OCI-LY1 (cell line): ENCODE data around the gene AK6.

Experiments used
- H2AFZ ChIP-seq: fragments of 200-600 bp; sonication (generic), shearing (Covaris generic); 2 replicates; pipeline ENCODE4 v1.6.0; 2014; ENCODE audit warnings: antibody characterized with exemption, mild to moderate bottlenecking, low read length
- H3F3A ChIP-seq: fragments of 200-600 bp; sonication (generic), shearing (Covaris generic); 2 replicates; pipeline ENCODE4 v1.6.0; 2014; ENCODE audit warnings: mild to moderate bottlenecking, antibody characterized with exemption, low read length, moderate library complexity; ENCODE audit not compliant: insufficient read depth
- H3K27ac ChIP-seq: fragments of 200-600 bp; sonication (generic); 2 replicates; pipeline ENCODE4 v1.5.1; 2014; ENCODE audit warnings: low read length, mixed run types, mild to moderate bottlenecking, low read depth; ENCODE audit not compliant: poor library complexity, severe bottlenecking
- H3K27me3 ChIP-seq: fragments of 200-600 bp; sonication (generic); 2 replicates; pipeline ENCODE4 v1.6.0; 2014; ENCODE audit warnings: antibody characterized with exemption, mild to moderate bottlenecking, low read length, moderate library complexity; ENCODE audit not compliant: insufficient read depth
- H3K36me3 ChIP-seq: fragments of 200-600 bp; sonication (generic); 2 replicates; pipeline ENCODE4 v1.6.1; 2014; ENCODE audit warnings: mild to moderate bottlenecking, antibody characterized with exemption, low read length, moderate library complexity, mixed read lengths; ENCODE audit not compliant: insufficient read depth
- H3K4me1 ChIP-seq: fragments of 200-600 bp; sonication (generic); 2 replicates; pipeline ENCODE4 v1.5.1; 2014; ENCODE audit warnings: mild to moderate bottlenecking, low read length, moderate library complexity; ENCODE audit not compliant: insufficient read depth, severe bottlenecking
- H3K4me2 ChIP-seq: fragments of 200-600 bp; sonication (generic), shearing (Covaris generic); 2 replicates; pipeline ENCODE4 v1.6.1; 2014; ENCODE audit warnings: low read length
- H3K4me3 ChIP-seq: fragments of 200-600 bp; sonication (generic); 2 replicates; pipeline ENCODE4 v1.5.1; 2014; ENCODE audit warnings: low read length, low read depth, mild to moderate bottlenecking, mixed read lengths; ENCODE audit not compliant: poor library complexity, severe bottlenecking
- H3K79me2 ChIP-seq: fragments of 200-600 bp; shearing (Covaris generic); 2 replicates; pipeline ENCODE4 v1.6.1; 2016; ENCODE audit warnings: mixed run types, low read length, mixed read lengths; ENCODE audit not compliant: insufficient read depth
- H3K9ac ChIP-seq: fragments of 200-600 bp; sonication (generic), shearing (Covaris generic); 2 replicates; pipeline ENCODE4 v1.6.1; 2014; ENCODE audit warnings: mild to moderate bottlenecking, low read length, mixed read lengths
- H3K9me2 ChIP-seq: fragments of 200-600 bp; sonication (generic), shearing (Covaris generic); 2 replicates; pipeline ENCODE4 v1.6.1; 2014; ENCODE audit warnings: low read depth, mild to moderate bottlenecking, low read length, mixed read lengths
- H3K9me3 ChIP-seq: fragments of 200-600 bp; shearing (Covaris generic); 2 replicates; pipeline ENCODE4 v1.6.1; 2014; ENCODE audit warnings: low read length, mixed read lengths
- H4K20me1 ChIP-seq: fragments of 200-600 bp; sonication (generic), shearing (Covaris generic); 2 replicates; pipeline ENCODE4 v1.6.0; 2016; ENCODE audit warnings: mild to moderate bottlenecking, low read length; ENCODE audit not compliant: insufficient read depth
- EZH2 ChIP-seq: fragments of 200-600 bp; sonication (generic), shearing (Covaris generic); IDR thresholded peaks from 2 replicates; pipeline ENCODE4 v1.8.0; 2017; ENCODE audit warnings: borderline replicate concordance, mixed run types, mild to moderate bottlenecking, antibody characterized with exemption, low read length, moderate library complexity, mixed read lengths
- TF ChIP-seq, protein P1 (sequence below): fragments of 200-600 bp; sonication (generic), shearing (Covaris generic); IDR thresholded peaks from 2 replicates; pipeline ENCODE4 v1.5.1; 2017; ENCODE audit warnings: mild to moderate bottlenecking, antibody characterized with exemption, low read length, moderate library complexity, mixed read lengths

AK6 gene

DNA sequence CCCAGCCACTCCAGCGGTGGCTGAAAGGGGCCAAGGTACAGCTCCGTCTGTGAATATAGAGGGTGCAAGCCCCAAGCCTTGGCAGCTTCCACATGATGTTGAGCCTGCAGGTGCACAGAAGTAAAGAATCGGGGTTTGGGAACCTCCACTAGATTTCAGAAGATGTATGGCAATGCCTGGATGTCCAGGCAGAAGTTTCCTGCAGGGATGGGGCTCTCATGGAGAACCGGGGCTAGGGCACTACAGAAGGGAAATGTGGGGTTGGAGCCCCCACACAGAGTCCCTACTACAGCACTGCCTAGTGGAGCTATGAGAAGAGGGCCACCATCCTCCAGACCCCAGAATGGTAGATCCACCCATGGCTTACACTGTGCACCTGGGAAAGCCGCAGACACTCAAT lies 59.9 kb downstream of the AK6 start:
- no peaks in the 10 kb centered on the region for H3K79me2 ChIP-seq
- no peak overlapping the region for H3K4me2 ChIP-seq
- H3K27me3 ChIP-seq: no peaks in the 10 kb centered on the region
- no peak overlapping the region for H3K4me3 ChIP-seq
- no peaks in the 10 kb centered on the region for H3F3A ChIP-seq
- H3K4me1 ChIP-seq: no peaks in the 10 kb centered on the region
- TF ChIP-seq, protein P1, sequence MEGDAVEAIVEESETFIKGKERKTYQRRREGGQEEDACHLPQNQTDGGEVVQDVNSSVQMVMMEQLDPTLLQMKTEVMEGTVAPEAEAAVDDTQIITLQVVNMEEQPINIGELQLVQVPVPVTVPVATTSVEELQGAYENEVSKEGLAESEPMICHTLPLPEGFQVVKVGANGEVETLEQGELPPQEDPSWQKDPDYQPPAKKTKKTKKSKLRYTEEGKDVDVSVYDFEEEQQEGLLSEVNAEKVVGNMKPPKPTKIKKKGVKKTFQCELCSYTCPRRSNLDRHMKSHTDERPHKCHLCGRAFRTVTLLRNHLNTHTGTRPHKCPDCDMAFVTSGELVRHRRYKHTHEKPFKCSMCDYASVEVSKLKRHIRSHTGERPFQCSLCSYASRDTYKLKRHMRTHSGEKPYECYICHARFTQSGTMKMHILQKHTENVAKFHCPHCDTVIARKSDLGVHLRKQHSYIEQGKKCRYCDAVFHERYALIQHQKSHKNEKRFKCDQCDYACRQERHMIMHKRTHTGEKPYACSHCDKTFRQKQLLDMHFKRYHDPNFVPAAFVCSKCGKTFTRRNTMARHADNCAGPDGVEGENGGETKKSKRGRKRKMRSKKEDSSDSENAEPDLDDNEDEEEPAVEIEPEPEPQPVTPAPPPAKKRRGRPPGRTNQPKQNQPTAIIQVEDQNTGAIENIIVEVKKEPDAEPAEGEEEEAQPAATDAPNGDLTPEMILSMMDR: no peak
- TF ChIP-seq EZH2: no peak
- no peak overlapping the region for H3K9ac ChIP-seq
- H3K27ac ChIP-seq: no peak overlapping the region
- no peaks in the 10 kb centered on the region for H4K20me1 ChIP-seq
- H2AFZ ChIP-seq: no peak overlapping the region
- peaks cover 77% of the 10 kb centered on the region for H3K36me3 ChIP-seq
- peaks cover 7% of the 10 kb centered on the region for H3K9me3 ChIP-seq
- no peaks in the 10 kb centered on the region for H3K9me2 ChIP-seq

DNA sequence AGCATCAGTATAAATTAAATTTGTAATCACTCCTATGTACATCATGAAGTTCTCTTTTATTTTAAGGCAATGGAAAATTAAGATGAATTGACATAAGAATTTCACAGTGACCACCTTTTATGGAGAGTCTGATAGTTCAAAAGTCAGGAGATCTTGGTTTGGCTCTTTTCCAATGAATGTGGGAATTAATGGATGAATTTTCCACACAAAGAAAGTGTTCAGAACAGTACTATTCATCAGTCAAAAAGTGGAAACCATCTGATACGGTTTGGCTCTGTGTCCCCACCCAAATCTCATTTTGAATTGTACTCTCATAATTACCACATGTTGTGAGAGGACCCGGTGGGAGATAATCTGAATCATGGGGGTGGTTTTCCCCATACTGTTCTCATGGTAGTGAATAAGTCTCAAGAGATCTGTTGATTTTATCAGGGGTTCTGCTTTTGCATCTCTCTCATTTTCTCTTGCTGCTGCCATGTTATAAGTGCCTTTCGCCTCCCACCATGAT lies 61.2 kb downstream of the AK6 start:
- H3K9ac ChIP-seq: no peak overlapping the region
- no peak overlapping the region for H3K4me3 ChIP-seq
- H3K4me2 ChIP-seq: no peak overlapping the region
- H3K9me2 ChIP-seq: no peaks in the 10 kb centered on the region
- no peaks in the 10 kb centered on the region for H3K4me1 ChIP-seq
- no peaks in the 10 kb centered on the region for H3K27me3 ChIP-seq
- no peak overlapping the region for H3K27ac ChIP-seq
- no peak overlapping the region for H2AFZ ChIP-seq
- TF ChIP-seq, protein P1: no peak
- no peak for TF ChIP-seq EZH2
- peaks cover 65% of the 10 kb centered on the region for H3K36me3 ChIP-seq
- peaks cover 7% of the 10 kb centered on the region for H3K9me3 ChIP-seq
- no peaks in the 10 kb centered on the region for H4K20me1 ChIP-seq
- no peaks in the 10 kb centered on the region for H3F3A ChIP-seq
- no peaks in the 10 kb centered on the region for H3K79me2 ChIP-seq

DNA sequence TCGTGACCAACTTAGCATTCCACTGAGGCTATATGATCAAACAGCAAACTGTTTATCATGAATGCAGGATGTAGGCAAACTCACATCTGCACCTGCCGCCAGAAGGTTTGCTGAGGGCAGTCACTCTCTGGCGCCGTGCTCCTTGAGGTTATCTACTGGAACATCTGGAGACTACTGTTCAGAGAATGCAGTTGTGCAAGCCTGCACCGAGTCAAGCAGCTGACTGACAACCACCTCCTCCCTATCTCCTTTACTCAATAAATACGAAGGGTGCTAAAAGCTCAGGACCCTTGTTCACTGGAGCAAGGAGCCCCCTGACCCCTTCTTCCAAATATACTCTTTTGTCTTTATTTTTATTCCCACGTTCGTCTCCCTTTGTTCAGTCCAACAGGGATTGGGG lies 63.8 kb downstream of the AK6 start:
- no peaks in the 10 kb centered on the region for H3K27me3 ChIP-seq
- H3K4me1 ChIP-seq: no peaks in the 10 kb centered on the region
- no peak for TF ChIP-seq EZH2
- TF ChIP-seq, protein P1: no peak
- H3K79me2 ChIP-seq: no peaks in the 10 kb centered on the region
- H3K4me3 ChIP-seq: no peak overlapping the region
- H3K36me3 ChIP-seq: peaks cover 46% of the 10 kb centered on the region
- no peak overlapping the region for H2AFZ ChIP-seq
- no peak overlapping the region for H3K9ac ChIP-seq
- H3K9me2 ChIP-seq: no peaks in the 10 kb centered on the region
- peaks cover 7% of the 10 kb centered on the region for H3K9me3 ChIP-seq
- H3K4me2 ChIP-seq: no peak overlapping the region
- no peak overlapping the region for H3K27ac ChIP-seq
- no peaks in the 10 kb centered on the region for H4K20me1 ChIP-seq
- no peaks in the 10 kb centered on the region for H3F3A ChIP-seq
